ENCODE data around the gene LHFPL2.

Gene LHFPL2

DNA sequence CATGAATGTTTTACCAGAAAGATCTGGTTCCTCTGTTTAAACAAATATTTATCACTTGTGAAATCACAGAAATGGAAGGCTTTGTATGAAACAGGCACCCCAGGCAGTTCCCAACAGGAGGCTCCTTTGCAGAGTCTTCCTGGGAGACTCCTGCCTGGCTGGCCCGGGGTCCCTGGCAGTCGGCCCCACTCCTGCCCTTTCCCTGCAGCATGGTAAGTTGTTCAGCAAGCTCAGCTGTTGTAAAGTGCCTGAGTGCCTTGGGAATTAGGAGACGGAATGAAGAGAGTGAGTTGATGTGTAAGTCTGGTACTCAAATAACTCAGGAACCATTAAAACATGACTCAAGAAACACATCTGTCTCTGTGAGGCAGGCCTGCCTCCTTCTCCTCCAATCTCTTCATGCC is 17.5 kb upstream of the LHFPL2 start:
- no peak for DNase-seq

DNA sequence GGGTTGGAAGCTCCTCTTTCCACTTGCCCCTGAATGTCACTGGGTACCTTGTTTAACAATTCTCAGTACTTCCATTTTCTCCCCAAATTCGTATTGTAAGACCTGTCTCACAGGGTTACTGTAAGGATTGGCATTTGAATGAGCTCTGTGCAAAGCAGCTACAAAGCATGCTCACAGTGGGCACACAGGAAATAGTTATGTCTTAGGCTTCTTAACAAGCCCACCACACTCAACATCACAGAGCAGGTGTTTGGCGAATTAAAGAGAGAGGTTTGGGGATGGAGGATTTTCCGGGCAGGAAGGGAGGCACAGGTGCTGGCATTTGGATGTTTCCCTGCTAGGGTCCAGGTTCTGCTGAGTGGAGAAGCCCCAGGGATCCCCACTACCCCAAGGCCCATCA is 17.0 kb upstream of the LHFPL2 start:
- DNase-seq: no peak

DNA sequence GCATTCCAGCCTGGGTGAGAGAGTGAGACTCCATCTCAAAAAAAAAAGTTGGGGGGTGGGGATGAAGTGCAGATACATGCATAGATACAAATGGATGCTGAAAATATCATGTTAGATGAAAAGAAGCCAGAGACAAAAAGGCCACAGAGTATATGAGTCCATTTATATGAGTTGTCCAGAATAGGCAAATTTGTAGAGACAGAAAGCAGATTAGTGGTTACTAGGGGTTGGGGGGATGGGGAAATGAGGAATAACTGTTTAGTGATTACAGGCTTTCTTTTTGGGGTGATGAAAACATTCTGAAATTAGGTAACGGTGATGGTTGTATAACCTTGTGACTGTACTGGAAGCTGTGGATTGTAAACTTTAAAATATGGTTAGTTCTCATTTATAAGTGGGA is 13.8 kb upstream of the LHFPL2 start:
- DNase-seq: no peak

DNA sequence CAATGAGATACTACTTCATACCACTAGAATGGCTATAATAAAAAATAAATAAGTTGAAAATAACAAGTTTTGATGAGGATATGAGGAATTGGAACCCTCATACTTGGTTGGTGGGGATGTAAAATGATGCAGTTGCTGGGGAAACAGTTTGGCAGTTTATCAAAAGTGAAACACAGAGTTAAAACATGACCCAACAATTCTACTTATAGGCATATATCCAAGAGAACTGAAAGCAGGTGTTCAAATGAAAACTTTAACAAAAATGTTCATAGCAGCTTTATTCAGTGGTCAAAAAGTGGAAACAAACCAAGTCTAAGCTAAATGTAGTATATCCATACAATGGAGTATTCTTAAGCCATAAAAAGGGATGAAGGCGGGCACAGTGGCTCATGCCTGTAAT is 13.1 kb upstream of the LHFPL2 start:
- no peak for DNase-seq

DNA sequence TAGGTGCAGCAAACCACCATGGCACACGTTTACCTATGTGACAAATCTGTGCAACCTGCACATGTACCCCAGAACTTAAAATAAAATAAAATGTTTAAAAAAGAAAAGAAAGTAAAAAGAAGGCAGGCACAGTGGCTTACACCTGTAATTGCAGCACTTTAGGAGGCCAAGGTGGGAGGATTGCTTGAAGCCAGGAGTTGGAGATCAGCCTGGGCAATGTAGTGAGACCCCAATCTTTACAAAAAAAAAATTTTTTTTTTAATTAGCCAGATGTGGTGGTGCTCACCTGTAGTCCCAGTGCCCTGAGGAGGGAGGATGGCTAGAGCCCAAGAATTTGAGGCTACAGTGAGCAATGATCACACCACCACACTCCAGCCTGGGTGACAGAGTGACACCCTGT is 12.5 kb upstream of the LHFPL2 start:
- DNase-seq: no peak

DNA sequence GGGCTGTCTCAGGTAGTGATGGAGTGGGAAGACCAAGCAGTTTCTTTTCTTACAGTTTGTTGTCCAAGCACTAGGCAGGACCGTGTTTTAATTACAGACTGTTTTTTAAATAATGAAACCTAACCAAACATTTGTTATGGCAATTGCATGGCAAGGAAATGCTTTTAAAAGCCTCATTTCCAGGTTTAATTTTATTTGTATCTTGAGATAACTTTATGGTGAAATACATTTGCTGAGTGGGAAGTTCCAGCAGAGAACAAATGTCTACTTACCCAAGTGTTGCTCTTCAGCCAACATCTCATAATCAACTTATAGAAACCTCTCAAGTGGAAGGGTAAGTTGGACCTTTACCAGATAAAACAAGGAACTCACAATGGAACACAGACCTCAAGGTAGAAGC is 11.8 kb upstream of the LHFPL2 start:
- no peak for DNase-seq

DNA sequence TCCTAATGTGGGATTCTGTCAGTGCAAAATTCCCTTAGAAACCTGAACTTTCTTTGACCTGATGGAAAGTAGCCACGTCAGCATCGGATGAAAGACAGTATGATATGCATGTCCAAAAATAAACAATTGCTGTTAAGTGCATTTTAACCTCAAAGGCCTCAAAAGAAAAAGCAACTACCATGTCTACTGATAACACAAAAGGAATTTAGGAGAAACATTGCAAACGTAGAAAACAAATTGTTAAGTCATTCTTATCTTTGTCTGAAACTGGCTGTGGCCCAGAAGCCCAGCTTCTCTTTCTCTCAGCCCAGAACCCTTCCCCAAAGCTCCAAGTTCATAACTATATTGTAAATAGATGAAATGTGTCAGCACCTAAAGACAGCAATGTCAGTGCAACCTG is 11.1 kb upstream of the LHFPL2 start:
- no peak for DNase-seq

DNA sequence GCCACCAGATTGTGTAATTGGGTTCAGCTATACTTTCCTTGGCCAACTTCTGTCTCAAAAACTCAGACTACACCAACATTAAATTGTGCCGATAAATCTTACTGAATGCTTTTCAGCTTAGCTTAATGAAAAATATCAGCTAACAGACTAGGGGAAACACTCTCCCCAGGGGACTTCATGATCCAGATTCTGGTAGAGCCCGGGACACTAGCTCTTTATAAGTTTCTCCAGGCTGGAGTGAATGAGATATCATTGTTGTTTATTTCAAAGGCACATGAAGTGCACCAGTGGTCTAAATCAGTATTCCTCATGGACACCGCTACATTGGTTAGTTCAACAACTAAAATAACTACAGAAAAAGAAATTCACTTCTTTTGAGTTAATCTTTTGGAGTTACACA is 10.5 kb upstream of the LHFPL2 start:
- no peak for DNase-seq

DNA sequence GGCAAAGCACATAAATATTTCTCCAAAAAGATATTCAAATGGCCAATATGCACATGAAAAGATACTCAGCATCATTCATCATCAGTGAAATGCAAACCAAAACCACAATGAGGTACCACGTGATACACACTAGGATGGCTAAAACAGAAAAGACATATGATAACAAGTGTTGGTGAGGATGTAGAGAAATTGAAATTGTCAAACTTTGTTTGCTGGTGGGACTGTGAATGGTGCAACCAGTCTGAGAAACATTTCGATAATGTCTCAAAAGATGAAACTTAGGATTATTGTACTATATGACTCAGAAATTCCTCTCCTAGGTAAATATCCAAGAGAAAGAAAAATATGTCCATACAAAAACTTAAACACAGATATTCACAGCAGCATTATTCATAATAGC is 8.6 kb upstream of the LHFPL2 start:
- DNase-seq: no peak

DNA sequence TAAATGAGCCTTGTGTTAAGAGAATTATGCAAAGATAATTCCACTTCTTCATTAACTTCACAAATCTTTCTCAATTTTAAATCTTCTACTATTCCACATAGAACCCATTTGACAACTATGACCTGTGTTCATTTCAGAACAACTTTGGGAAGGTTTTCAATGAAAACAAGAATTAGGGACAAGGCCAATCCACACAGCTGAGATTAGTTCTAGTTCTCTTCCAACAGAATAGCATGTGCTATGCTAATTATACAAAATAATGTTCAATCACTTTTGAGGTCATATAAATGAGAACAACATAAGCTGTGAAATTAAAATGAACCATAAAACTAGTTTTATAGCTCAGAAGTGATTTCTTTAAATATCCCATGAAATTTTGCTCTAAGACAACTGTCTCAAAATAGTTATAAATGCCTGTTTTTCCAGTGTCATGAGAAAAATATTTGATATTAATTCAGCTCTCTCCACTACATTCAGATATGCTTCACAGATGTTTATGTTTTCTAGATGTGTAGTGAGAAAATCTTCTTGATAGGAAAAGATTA is 7.2 kb upstream of the LHFPL2 start:
- no peak for DNase-seq

DNA sequence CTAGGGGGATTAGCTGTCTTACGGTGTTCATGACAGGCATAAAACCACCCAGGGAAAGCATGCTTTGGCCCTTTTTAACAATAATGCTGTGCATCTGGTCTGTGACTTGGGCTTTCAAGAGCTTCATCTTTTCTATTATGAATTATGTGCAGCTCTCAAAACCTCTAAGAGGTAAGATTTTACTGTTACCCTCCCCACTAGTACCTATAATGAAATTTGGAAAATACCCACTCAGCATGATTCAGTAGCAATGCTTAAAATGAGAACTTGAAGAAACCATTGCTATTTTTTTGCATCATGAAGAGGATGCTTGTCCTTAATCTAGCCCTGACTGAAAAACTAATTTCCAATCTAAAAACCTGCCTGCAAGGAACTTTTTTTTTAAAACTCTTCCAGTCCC is 5.8 kb upstream of the LHFPL2 start:
- no peak for DNase-seq

DNA sequence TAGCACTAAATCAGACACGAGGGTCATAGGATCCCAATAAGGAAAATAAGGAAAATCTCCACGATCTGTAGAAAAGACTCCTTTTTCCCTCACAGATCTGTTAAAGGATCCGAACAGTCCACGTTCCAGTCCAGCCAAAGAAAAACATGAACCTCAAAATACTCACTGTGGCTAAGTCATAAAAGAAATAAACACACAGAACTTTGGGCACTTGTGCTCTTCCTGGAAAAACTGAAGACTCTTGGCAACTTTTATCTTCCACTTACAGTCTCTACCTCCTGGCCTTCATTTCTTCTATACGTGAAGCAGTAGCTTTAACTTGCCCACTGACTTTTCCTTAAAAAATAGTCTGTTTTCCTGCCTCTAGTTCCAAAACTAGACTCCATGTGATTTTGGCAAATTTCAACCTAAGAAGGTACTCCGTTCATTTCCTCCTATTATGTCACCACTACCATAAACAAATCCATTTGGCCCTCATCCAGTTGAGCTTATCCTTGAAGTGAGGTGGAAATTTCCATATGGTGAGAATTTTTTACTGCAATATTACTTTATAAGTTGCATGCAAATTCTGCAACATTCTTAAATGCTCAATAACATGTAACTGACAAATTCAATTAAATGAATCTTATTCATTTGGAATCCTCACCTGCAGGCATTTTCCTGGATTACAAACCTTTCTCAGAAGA is 5.3 kb upstream of the LHFPL2 start:
- DNase-seq: no peak

DNA sequence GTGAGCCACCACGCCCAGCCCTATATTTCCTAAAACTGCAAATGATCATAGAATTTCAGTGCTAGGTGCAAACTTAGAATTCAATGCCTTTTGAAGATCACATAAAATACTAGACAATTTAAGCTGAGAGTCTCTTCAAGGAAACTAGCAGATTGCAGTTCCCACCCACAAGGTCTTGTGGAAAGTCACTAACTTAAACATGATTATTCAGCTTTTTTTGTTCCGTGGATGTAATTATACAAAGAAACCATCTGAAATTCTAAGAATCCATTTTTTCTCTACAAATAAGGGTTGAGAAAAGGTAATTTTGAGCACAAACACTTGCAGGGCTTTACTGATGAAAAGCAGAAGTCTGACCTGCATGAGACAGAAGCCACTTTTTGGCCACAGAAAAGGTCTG is 4.5 kb upstream of the LHFPL2 start:
- DNase-seq: no peak

DNA sequence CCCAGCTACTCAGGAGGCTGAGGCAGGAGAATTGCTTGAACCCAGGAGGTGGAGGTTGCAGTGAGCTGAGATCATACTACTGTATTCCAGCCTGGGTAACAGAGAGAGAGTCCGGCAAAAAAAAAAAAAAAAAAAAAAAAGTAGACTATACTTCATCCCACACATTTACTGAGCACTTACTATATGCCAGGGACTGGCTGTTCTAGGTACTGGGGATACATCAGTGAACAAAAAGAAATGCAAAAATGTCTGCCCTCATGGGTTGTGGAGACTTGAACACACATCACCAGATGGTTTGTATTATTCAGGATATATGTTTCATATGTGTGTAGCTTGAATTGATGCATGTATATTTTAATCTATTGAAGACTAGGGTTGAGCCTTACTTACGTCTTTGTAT is 2.9 kb upstream of the LHFPL2 start:
- DNase-seq: no peak

DNA sequence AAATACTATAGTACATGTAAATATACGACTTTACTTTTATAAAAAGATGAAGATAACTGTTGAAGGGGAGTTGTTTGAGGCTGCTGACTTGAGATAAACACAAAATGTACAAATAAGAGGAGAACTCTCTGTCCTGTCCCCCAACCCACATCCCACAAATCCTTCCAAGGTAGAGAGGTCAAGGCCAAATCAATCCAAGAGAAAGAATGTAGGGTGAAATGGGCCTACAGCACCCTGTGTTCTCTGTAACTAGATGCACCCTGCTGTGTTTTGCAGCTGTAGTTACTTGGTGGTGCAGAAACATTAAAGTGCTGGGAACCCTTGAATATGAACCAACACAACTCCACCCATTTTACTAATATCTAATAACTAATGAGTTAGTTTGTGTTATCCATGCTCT is 2.0 kb upstream of the LHFPL2 start:
- no peak for DNase-seq

DNA sequence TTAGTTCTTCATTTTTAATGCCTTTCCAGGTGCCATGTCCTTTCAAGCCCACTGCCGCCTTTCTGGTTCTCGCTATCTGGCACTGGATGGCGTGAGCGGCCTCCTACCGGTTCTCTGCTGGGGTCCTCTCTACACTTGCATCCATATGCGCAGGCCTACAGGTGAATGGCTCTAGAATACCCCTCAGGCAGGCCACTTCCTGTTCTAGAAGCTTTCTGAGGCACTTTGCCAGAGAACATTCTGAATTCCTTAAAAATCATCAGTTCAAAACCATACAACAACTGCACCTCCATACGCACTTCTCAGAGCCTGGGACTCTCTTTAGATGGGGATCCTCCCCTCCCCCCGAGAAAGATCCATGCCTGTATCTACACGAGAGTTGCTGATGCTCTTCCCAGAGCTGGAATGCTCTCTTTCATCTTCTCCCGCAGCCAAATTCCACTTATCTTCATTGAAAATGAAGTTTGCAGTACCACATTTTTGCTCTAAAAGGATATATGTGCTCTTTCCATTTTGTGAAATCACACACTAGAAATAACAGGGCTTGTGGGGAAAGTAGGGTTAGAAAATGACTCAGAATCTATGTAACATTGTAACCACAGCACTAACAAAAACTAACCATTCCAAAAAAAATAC is 1.4 kb upstream of the LHFPL2 start:
- DNase-seq: no peak

DNA sequence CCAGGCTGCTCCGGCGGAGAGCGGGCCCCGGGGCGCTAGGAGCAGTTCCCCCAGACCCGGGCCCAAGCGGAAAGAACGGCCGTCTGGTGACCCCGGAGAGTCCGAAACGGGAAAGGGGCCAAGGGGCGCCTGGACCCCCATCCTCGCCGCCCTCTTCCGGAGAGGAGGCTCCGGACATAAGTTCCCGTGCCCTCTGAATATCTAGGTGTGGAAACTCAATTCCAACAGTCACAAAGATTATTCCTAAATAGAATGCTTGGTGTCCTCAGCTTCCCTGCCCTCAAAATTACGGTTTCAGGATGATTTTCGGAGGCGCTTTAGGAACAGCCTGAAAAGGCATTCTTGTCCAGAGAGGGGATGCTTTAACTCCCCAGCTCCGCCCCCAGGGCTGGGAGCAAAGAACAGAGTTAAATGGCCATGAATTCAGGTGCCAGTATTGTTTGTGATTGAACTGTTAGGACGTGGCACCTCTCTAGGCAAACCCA is 681 bp upstream of the LHFPL2 start:
- DNase-seq: no peak

DNA sequence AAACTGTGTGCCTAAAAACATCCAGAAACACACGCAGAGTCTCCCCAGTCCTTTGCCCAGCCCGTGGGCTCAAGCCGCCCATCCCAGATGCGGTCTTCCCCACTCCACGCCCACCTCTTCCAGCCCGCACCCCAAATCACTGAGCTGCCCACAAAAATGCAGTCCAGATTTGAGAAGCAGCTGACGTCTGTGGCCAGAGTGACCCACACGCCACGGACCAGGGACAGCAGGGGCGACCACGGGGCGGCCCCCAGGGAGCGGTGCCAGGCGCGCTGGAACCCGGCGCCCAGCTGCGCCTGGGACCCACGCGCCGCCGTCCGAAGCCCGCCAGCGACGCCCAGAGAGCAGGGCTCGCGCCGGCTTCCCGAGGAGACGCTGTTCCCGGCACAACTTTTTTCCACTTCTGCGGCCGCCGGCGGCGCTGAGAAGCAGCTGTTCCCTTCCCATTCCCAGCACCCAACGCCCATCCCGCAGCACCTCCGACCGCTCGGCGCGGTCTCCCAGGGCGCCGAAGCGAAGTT is 674 bp downstream of the LHFPL2 start:
- no peak for DNase-seq

DNA sequence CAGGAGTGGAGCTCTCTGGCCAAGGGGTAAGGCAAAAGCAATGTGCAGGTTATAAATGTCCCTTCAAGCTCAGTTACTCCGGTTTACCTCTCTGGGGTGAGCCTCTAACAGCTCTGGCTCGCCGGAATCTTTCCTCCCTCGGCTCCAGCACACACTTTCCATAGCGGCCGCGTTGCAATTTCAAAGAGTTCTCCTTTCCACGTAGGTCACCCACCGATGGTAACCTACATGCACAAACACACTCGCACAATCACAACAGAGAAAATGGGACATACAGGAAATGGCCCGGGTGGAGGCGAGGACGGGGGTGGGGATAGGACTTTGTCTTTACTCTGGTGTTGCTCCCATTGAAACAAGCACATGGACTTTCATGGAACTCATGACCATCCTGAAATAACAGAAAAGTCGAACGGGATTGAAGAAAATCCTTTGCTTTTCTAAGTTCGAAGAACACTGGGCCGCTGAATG is 1.2 kb downstream of the LHFPL2 start:
- DNase-seq: no peak

DNA sequence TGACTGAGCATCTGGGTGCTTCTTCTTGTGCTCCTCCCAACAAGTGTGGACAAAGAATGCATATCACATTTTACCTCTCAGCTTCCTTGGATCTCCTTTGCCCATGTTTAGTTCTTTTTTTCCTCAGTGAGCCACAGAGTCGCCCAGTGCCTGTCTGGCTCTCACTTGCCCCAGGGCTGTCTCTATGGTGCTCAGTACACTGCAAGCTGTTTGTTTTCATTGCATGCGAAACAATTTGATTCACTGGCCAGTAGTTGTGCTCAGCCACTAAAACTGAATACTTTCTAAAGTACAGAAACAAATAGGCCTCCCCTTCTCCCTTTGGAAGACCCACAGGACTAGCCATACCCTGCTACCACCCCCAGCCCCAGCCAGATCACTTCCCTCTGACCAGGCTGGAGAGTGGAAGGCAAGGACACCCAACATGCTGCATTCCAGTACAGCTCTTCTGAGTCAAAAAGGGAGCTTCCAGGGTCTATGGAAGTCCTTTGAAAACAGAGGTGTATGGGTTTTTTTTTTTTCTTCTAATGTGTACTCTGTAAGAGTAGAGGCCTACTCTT is 3.8 kb downstream of the LHFPL2 start:
- DNase-seq: no peak

DNA sequence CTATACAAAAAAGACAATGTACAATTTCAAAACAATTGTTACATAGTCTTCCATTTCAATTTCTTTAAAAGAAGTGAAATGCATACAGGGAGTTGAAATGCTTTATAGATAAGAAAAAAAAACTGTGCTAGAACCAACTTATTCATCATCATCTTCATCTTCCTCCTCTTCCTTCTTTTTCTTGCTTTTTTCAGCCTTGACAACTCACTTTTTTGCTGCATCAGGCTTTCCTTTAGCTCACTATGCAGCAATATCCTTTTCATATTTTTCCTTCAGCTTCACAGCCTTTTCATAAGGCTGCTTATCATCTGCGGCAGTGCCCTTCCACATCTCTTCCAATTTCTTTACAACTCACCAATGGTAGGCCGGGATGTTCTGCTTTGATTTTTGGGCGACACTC is 4.4 kb downstream of the LHFPL2 start:
- no peak for DNase-seq

DNA sequence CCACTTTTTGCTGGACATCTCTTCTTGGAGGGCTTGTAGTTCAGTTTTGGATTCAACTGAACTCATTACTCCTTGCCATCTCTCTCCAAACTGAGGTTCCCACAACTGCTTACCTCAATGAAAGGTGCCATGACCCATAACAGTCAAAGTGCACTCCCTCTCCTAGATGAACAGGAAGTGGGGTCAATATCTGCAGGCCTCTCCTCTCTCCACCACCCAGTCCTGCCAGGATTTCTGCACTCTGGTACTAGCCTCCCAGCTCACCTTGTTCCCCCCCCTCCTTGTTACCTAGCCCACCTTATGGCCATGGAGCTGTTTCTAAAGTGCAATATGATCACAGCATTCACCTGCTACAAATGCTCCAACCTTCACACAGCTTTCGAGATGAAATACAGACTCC is 5.9 kb downstream of the LHFPL2 start:
- no peak for DNase-seq

DNA sequence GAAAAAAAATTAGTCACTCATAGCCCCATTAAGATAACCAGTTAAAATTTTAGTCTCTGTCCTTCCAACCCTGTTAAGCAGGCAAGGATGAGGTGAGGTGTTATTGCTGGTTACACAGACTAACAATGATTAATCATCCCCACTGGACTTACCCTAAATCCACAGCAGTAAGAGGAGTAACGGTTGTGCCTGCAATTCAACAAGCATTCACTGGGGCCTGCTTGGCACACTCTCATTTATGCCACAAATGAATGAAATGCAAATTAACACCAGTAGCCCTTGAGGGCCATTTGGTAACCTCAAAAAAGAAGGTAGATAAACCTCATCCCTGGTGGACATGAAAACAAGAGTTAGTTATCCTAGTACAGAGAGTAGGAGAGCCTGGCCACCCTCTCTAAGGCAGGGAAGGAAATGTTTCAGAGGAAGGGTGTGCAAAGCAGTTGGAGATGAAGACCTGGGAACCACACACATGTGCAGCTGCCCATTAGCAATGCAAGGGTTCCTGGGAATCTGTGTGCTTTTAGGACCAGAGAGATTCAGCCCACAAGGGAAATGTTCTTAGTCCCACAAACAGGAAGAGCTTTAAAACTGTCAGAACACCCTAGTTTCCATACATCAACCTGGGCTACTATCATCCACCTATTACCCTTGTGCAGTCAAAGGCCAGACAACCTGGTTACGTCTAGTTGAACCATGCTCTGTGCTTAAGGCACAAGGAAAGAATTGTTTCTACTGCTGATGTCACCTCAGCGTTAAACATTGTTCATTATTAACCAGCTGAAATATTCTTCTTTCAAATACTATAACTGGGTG is 7.7 kb downstream of the LHFPL2 start:
- no peak for DNase-seq

All from KG1 (cell line).